Measurements from ENCODE around the gene RSRC1. TPM values are rescaled to one million over a fixed set of nuclear protein-coding genes. Genes with fewer than 3 reads are reported as not detected.

Gene RSRC1
- total and polyA plus RNA-seq, 2 donors (not counting 1 experiment from before 2014, with no cell fraction given): 4.5 to 54.6 TPM

GRCh38 chr3:158260392-158260791, 150.5 kb downstream of the RSRC1 start:
- Mint-ChIP-seq H3K4me1 (no peaks in the 10 kb centered on the region), H3K4me3 (no peak overlapping the region), H3K27me3 (no peaks in the 10 kb centered on the region), H3K9me3 (ENCODE audit: insufficient read depth) (peaks cover 12% of the 10 kb centered on the region), H3K27ac (no peak overlapping the region)
- no peaks in the 10 kb centered on the region for H3K4me1 ChIP-seq (ENCODE audit: control insufficient read depth in 2 of 2, insufficient read depth in 2 of 2, low read length in 2 of 2)
- ATAC-seq (ENCODE audit: low read depth) (no peak), DNase-seq (no peak)
- CTCF ChIA-PET: no interaction called here
- POLR2A ChIA-PET: no interaction called here
- no peaks in the 10 kb centered on the region for H4K20me1 ChIP-seq (ENCODE audit: control insufficient read depth, insufficient read depth, low read length, poor library complexity, severe bottlenecking)
- no peak overlapping the region for H2AFZ ChIP-seq (ENCODE audit: insufficient read depth, low read depth, low read length, poor library complexity, severe bottlenecking)
- H3K27me3 ChIP-seq (replicated peaks in 1 of 4; ENCODE audit: control extremely low read depth in 1 of 4, control insufficient read depth in 3 of 4, insufficient read depth in 4 of 4, low read length in 3 of 4): no peaks in the 10 kb centered on the region
- H3K9me3 ChIP-seq (ENCODE audit: control extremely low read depth in 1 of 3, control insufficient read depth in 2 of 3, insufficient read depth in 1 of 3, low read length in 2 of 3): peaks cover 1 to 14% (median 2%) of the 10 kb centered on the region in 3 donors
- intact Hi-C loops (cut with micrococcal nuclease): no loop called here
- peaks cover 2 to 3% of the 10 kb centered on the region in 2 experiments for H3K36me3 ChIP-seq (replicated peaks in 1 of 2; ENCODE audit: control extremely low read depth in 1 of 2, control insufficient read depth in 1 of 2, extremely low read depth in 1 of 2, insufficient read depth in 2 of 2, low read length in 1 of 2)
- no peak for TF ChIP-seq CTCF (IDR thresholded peaks at IDR 0.05)
- TF ChIP-seq EZH2 (IDR thresholded peaks at IDR 0.05; ENCODE audit: borderline replicate concordance, insufficient read depth, low read depth, low read length, poor library complexity, severe bottlenecking): no peak
- H3K4me3 ChIP-seq (ENCODE audit: control extremely low read depth in 1 of 5, extremely low read depth in 1 of 5, insufficient read depth in 1 of 5, low read depth in 2 of 5, low read length in 4 of 5): no peak overlapping the region
- no peak overlapping the region for H3K27ac ChIP-seq (ENCODE audit: low read length in 2 of 2)
- 100% methylated on average over 3 of the region's 4 CpGs for WGBS (ENCODE audit: insufficient coverage)
- H3K79me2 ChIP-seq (ENCODE audit: control insufficient read depth, insufficient read depth, low read length): peaks cover 13% of the 10 kb centered on the region
- no peak overlapping the region for H3K4me2 ChIP-seq (replicated peaks; ENCODE audit: low read depth, low read length, poor library complexity, severe bottlenecking)
- H3K9ac ChIP-seq (ENCODE audit: low read length): no peak overlapping the region

GRCh38 chr3:158261371-158261991, 151.6 kb downstream of the RSRC1 start:
- Mint-ChIP-seq H3K4me1 (no peaks in the 10 kb centered on the region), H3K4me3 (no peak overlapping the region), H3K9me3 (ENCODE audit: insufficient read depth) (peaks cover 10% of the 10 kb centered on the region), H3K27ac (no peak overlapping the region), H3K27me3 (no peaks in the 10 kb centered on the region)
- H2AFZ ChIP-seq (ENCODE audit: insufficient read depth, low read depth, low read length, poor library complexity, severe bottlenecking): no peak overlapping the region
- H3K27me3 ChIP-seq (replicated peaks in 1 of 4; ENCODE audit: control extremely low read depth in 1 of 4, control insufficient read depth in 3 of 4, insufficient read depth in 4 of 4, low read length in 3 of 4): no peaks in the 10 kb centered on the region
- DNase-seq (no peak), ATAC-seq (ENCODE audit: low read depth) (no peak)
- WGBS (ENCODE audit: insufficient coverage): no CpG with 5 or more reads among the region's 4 CpGs
- no peaks in the 10 kb centered on the region for H3K4me1 ChIP-seq (ENCODE audit: control insufficient read depth in 2 of 2, insufficient read depth in 2 of 2, low read length in 2 of 2)
- intact Hi-C loops (cut with micrococcal nuclease): no loop called here
- no peak overlapping the region for H3K4me2 ChIP-seq (replicated peaks; ENCODE audit: low read depth, low read length, poor library complexity, severe bottlenecking)
- H3K9ac ChIP-seq (ENCODE audit: low read length): no peak overlapping the region
- H3K79me2 ChIP-seq (ENCODE audit: control insufficient read depth, insufficient read depth, low read length): peaks cover 13% of the 10 kb centered on the region
- peaks cover 2 to 3% of the 10 kb centered on the region in 2 experiments for H3K36me3 ChIP-seq (replicated peaks in 1 of 2; ENCODE audit: control extremely low read depth in 1 of 2, control insufficient read depth in 1 of 2, extremely low read depth in 1 of 2, insufficient read depth in 2 of 2, low read length in 1 of 2)
- H3K9me3 ChIP-seq (ENCODE audit: control extremely low read depth in 1 of 3, control insufficient read depth in 2 of 3, insufficient read depth in 1 of 3, low read length in 2 of 3): peaks cover 1 to 15% (median 5%) of the 10 kb centered on the region in 3 donors
- no peak overlapping the region for H3K27ac ChIP-seq (ENCODE audit: low read length in 2 of 2)
- no peak overlapping the region for H3K4me3 ChIP-seq (ENCODE audit: control extremely low read depth in 1 of 5, extremely low read depth in 1 of 5, insufficient read depth in 1 of 5, low read depth in 2 of 5, low read length in 4 of 5)
- ChIA-PET CTCF (interaction anchor here (0.7 kb wide), 1 partner anchor 173 kb away, joined by 3 read pairs; no protein-coding TSS in a partner anchor), POLR2A (no interaction called here)
- TF ChIP-seq CTCF (IDR thresholded peaks at IDR 0.05) (no peak), EZH2 (IDR thresholded peaks at IDR 0.05; ENCODE audit: borderline replicate concordance, insufficient read depth, low read depth, low read length, poor library complexity, severe bottlenecking) (no peak)
- H4K20me1 ChIP-seq (ENCODE audit: control insufficient read depth, insufficient read depth, low read length, poor library complexity, severe bottlenecking): no peaks in the 10 kb centered on the region
